Panc1 (cell line): Measurements from ENCODE around the gene TRMT61A. TPM values are rescaled to one million over a fixed set of nuclear protein-coding genes. Genes with fewer than 3 reads are reported as not detected.
A peak's percentile ranks its signal among the peaks of the same experiment; 100 is the strongest.

Experiments
- ATAC-seq: fragments of 200-7000 bp; cut with Tn5 transposase; 2 replicates; pipeline ENCODE4 v1.9.1; 2020; ENCODE audit warnings: mild to moderate bottlenecking, moderate library complexity
- BruUV-seq: library from RNA; stranded (reverse); fragments of 400-500 nt; replicated peaks from 2 replicates; lab custom pipeline; 2021; lab: Mats Ljungman, UMichigan
- CTCF ChIA-PET: fragments of 300-600 bp; sonication (Branson Sonifier 250); formaldehyde crosslinking; loops from one replicate; lab custom pipeline; 2022; ENCODE audit warnings: antibody characterized with exemption; lab: Charles Lee
- POLR2A ChIA-PET: fragments of 300-600 bp; sonication (Branson Sonifier 250); formaldehyde crosslinking; loops from one replicate; lab custom pipeline; 2022; ENCODE audit warnings: antibody characterized with exemption; lab: Charles Lee
- DNase-seq: peaks from one replicate; pipeline ENCODE4 v3.0.0-alpha.2; 2010; ENCODE audit warnings: low read depth, low spot score
- H3K27ac ChIP-seq: 2 replicates; pipeline ENCODE4 v1.5.1; 2011; ENCODE audit warnings: mild to moderate bottlenecking, low read length, inconsistent platforms
- H3K27me3 ChIP-seq: fragments of 200-500 bp; sonication (Bioruptor generic); 2 replicates; pipeline ENCODE4 v1.6.0; 2014; ENCODE audit warnings: low read length, inconsistent platforms; ENCODE audit not compliant: control insufficient read depth, insufficient read depth
- H3K36me3 ChIP-seq: fragments of 200-500 bp; sonication (Bioruptor generic); 2 replicates; pipeline ENCODE4 v1.5.1; 2014; ENCODE audit warnings: inconsistent platforms, mild to moderate bottlenecking, low read length, moderate library complexity; ENCODE audit not compliant: control insufficient read depth, insufficient read depth
- H3K4me1 ChIP-seq: 2 replicates; pipeline ENCODE4 v1.5.1; 2011; ENCODE audit warnings: inconsistent platforms, mild to moderate bottlenecking, low read length, moderate library complexity; ENCODE audit not compliant: control insufficient read depth, insufficient read depth
- H3K4me3 ChIP-seq, 2 experiments: 2 replicates each; pipeline ENCODE4 v1.5.1; 2011 to 2012; ENCODE audit warnings: low read depth in 2 of 2, low read length in 2 of 2, mild to moderate bottlenecking in 2 of 2, inconsistent platforms in 1 of 2, moderate library complexity in 1 of 2
- H3K9me3 ChIP-seq: fragments of 200-500 bp; sonication (Bioruptor generic); 2 replicates; pipeline ENCODE4 v1.5.1; 2014; ENCODE audit warnings: low read depth, mild to moderate bottlenecking, inconsistent platforms, low read length, moderate library complexity; ENCODE audit not compliant: control insufficient read depth, insufficient read depth
- POLR2AphosphoS5 ChIP-seq: IDR thresholded peaks from 2 replicates; pipeline ENCODE4 v1.6.1; 2012; ENCODE audit warnings: mild to moderate bottlenecking, low read depth, low read length, moderate library complexity
- REST ChIP-seq, 2 experiments: IDR thresholded peaks; 2 replicates each; pipeline ENCODE4 v1.6.1; 2011 to 2012; ENCODE audit warnings: low read depth in 2 of 2, control low read depth in 1 of 2, low read length in 1 of 2, mild to moderate bottlenecking in 1 of 2, moderate library complexity in 1 of 2; ENCODE audit not compliant: insufficient read depth in 1 of 2
- SIN3A ChIP-seq: IDR thresholded peaks from 2 replicates; pipeline ENCODE4 v1.6.1; 2012; ENCODE audit warnings: low read depth, mild to moderate bottlenecking, low read length, moderate library complexity, borderline replicate concordance; ENCODE audit not compliant: insufficient read depth
- TCF7L2 ChIP-seq: IDR thresholded peaks from 2 replicates; pipeline ENCODE4 v1.6.1; 2011; ENCODE audit warnings: mild to moderate bottlenecking, low read depth, low read length, inconsistent platforms
- in situ Hi-C: cut with HindIII; loops from 2 replicates; pipeline ENCODE4 v1.10.0; 2016; ENCODE audit warnings: low sequenced_read_pairs, low pct_unique_long_range_greater_than_20kb
- intact Hi-C: fragments of 100-400 bp; cut with micrococcal nuclease; formaldehyde crosslinking; loops from one replicate; pipeline ENCODE4 v1.10.0; 2022; ENCODE audit not compliant: unreplicated experiment
- total RNA-seq: library from RNA; stranded (reverse); gene quantifications from one replicate; pipeline ENCODE4 v1.2.1, GENCODE V29; 2021; ENCODE audit not compliant: unreplicated experiment

The TRMT61A gene
- total RNA-seq, 1 experiment from 2014 or later = 22.9 TPM

GRCh38 chr14:103538291-103539055 lies 9.5 kb downstream of the TRMT61A start:
- ChIA-PET POLR2A (interaction anchor here (0.9 to 1.2 kb wide), 2 partner anchors 8 to 19 kb away, joined by 4 read pairs; no protein-coding TSS in a partner anchor), CTCF (interaction anchor here (0.5 to 0.9 kb wide), 2 partner anchors 20 to 381 kb away, joined by 3 to 4 read pairs; no protein-coding TSS in a partner anchor)
- no peaks in the 10 kb centered on the region for H3K36me3 ChIP-seq
- peak overlapping the region; percentile 54; the same call in 1 of the 2 replicates for H3K27ac ChIP-seq
- in situ Hi-C loops = no loop called here
- no peak overlapping the region for H3K4me3 ChIP-seq
- ATAC-seq (peak; percentile 10), DNase-seq (no peak)
- no TSS peak for BruUV-seq
- intact Hi-C loops = no loop called here
- TF ChIP-seq POLR2AphosphoS5 (peak; percentile 33), SIN3A (no peak), REST (IDR thresholded peaks at IDR 0.05; ENCODE audit: insufficient read depth in 1 of 2, low read depth in 2 of 2, low read length in 1 of 2) (no peak), TCF7L2 (no peak)
- peaks cover 51% of the 10 kb centered on the region for H3K4me1 ChIP-seq
- no peaks in the 10 kb centered on the region for H3K9me3 ChIP-seq
- H3K27me3 ChIP-seq = no peaks in the 10 kb centered on the region

- peaks cover 56% of the 10 kb centered on the region for H3K4me1 ChIP-seq
- 0 out of 2 replicates have a peak overlapping the region, but pooled peaks have one; percentile 39 for H3K27ac ChIP-seq
- H3K27me3 ChIP-seq = no peaks in the 10 kb centered on the region
- no peaks in the 10 kb centered on the region for H3K36me3 ChIP-seq
- no peaks in the 10 kb centered on the region for H3K9me3 ChIP-seq
- CTCF ChIA-PET = interaction anchor here (0.9 kb wide), 1 partner anchor 21 kb away, joined by 3 read pairs; no protein-coding TSS in a partner anchor
- DNase-seq = no peak
- no peak for TF ChIP-seq REST (IDR thresholded peaks at IDR 0.05; ENCODE audit: insufficient read depth in 1 of 2, low read depth in 2 of 2, low read length in 1 of 2)
- TF ChIP-seq TCF7L2 = no peak
- TF ChIP-seq POLR2AphosphoS5 = peak; percentile 12; the same call in 1 of the 2 replicates
- H3K4me3 ChIP-seq = no peak overlapping the region
- POLR2A ChIA-PET = interaction anchor here (0.9 to 1.2 kb wide), 2 partner anchors 9 to 20 kb away, joined by 4 read pairs; no protein-coding TSS in a partner anchor
- in situ Hi-C loops = no loop called here
- intact Hi-C loops = no loop called here
- BruUV-seq = no TSS peak
- no peak for ATAC-seq
Observed at GRCh38 chr14:103539056-103539825, 10.2 kb downstream of the TRMT61A start.
